EH (cell line): ENCODE measurements around the gene PIGW.

Experiments used
- DNase-seq: peaks from one replicate; pipeline ENCODE4 v3.0.0-alpha.2; 2015; ENCODE audit warnings: low read depth

The PIGW gene

GRCh38 chr17:36509272-36509985 is 25.4 kb upstream of the PIGW start:
- no peak for DNase-seq

GRCh38 chr17:36510636-36511035 is 24.2 kb upstream of the PIGW start:
- no peak for DNase-seq

- no peak for DNase-seq
These were observed 23.6 kb upstream of the PIGW start for GRCh38 chr17:36511216-36511615.

GRCh38 chr17:36512641-36513040 is 22.1 kb upstream of the PIGW start:
- no peak for DNase-seq

GRCh38 chr17:36514856-36515255 is 19.9 kb upstream of the PIGW start:
- DNase-seq: no peak

- no peak for DNase-seq
These were observed 18.9 kb upstream of the PIGW start for GRCh38 chr17:36515837-36516236.

- DNase-seq: no peak
These were observed 11.7 kb upstream of the PIGW start for GRCh38 chr17:36523113-36523512.

- DNase-seq: peak; percentile 19
These were observed 10.3 kb upstream of the PIGW start for GRCh38 chr17:36524428-36524876.

- peak; percentile 21 for DNase-seq
These were observed 9.7 kb upstream of the PIGW start for GRCh38 chr17:36525113-36525512.

GRCh38 chr17:36525888-36526287 is 8.9 kb upstream of the PIGW start:
- no peak for DNase-seq

GRCh38 chr17:36527621-36528250 is 7.1 kb upstream of the PIGW start:
- DNase-seq: no peak

GRCh38 chr17:36529121-36529520 is 5.7 kb upstream of the PIGW start:
- DNase-seq: peak; percentile 82

- DNase-seq: no peak
These were observed 2.3 kb upstream of the PIGW start for GRCh38 chr17:36532435-36532975.

GRCh38 chr17:36533935-36534839 is 600 bp upstream of the PIGW start:
- DNase-seq: peak; percentile 64

GRCh38 chr17:36535669-36536081 is 888 bp downstream of the PIGW start:
- DNase-seq: no peak

- DNase-seq: no peak
These were observed 5.9 kb downstream of the PIGW start for GRCh38 chr17:36540696-36541095.

- DNase-seq: no peak
These were observed 8.0 kb downstream of the PIGW start for GRCh38 chr17:36542755-36543154.

- no peak for DNase-seq
These were observed 9.2 kb downstream of the PIGW start for GRCh38 chr17:36544044-36544306.

GRCh38 chr17:36544307-36545076 is 9.7 kb downstream of the PIGW start, which contains the start of gene GGNBP2:
Gene GGNBP2 (plus strand): TSS chr17:36544919. CDS start chr17:36545725, 806 bp downstream.
- DNase-seq: peak; percentile 96

GRCh38 chr17:36545077-36545464 is 10.3 kb downstream of the PIGW start:
- no peak for DNase-seq

GRCh38 chr17:36545465-36546417 is 11.0 kb downstream of the PIGW start:
- peak; percentile 97 for DNase-seq
